MCF 10A (cell line): Measurements from ENCODE around the gene PINK1. TPM values are rescaled to one million over a fixed set of nuclear protein-coding genes. Genes with fewer than 3 reads are reported as not detected.

Experiments
- BruUV-seq: library from RNA; stranded (reverse); fragments of 400-500 nt; replicated peaks from 2 replicates; lab custom pipeline; 2021; lab: Mats Ljungman, UMichigan
- CTCF ChIA-PET: fragments of 300-600 bp; sonication (Branson Sonifier 250); formaldehyde crosslinking; extraction: SDS; loops from one replicate; lab custom pipeline; 2021; ENCODE audit warnings: antibody characterized with exemption, inconsistent platforms; lab: Yijun Ruan, JAX
- POLR2A ChIA-PET: fragments of 300-600, 350-650 bp; sonication (Branson Sonifier 250); formaldehyde crosslinking; extraction: SDS; loops from one replicate; lab custom pipeline; 2020; ENCODE audit warnings: antibody characterized with exemption, inconsistent platforms; lab: Yijun Ruan, JAX
- DNase-seq: peaks from one replicate; pipeline ENCODE4 v3.0.0-alpha.2; 2018; ENCODE audit not compliant: unreplicated experiment
- H3K27ac Mint-ChIP-seq: one replicate; pipeline ENCODE4 v1.8.0; 2022; ENCODE audit warnings: mild to moderate bottlenecking, low read depth, mixed read lengths; ENCODE audit not compliant: unreplicated experiment
- H3K27me3 Mint-ChIP-seq: one replicate; pipeline ENCODE4 v1.8.0; 2022; ENCODE audit warnings: mixed read lengths; ENCODE audit not compliant: insufficient read depth, unreplicated experiment
- H3K36me3 Mint-ChIP-seq: one replicate; pipeline ENCODE4 v1.8.0; 2022; ENCODE audit warnings: mild to moderate bottlenecking, moderate library complexity, mixed read lengths; ENCODE audit not compliant: insufficient read depth, unreplicated experiment
- H3K4me1 Mint-ChIP-seq: one replicate; pipeline ENCODE4 v1.8.0; 2022; ENCODE audit warnings: mixed read lengths; ENCODE audit not compliant: insufficient read depth, unreplicated experiment
- H3K4me3 Mint-ChIP-seq: one replicate; pipeline ENCODE4 v1.8.0; 2022; ENCODE audit warnings: mild to moderate bottlenecking, moderate library complexity, mixed read lengths; ENCODE audit not compliant: unreplicated experiment
- H3K9me3 Mint-ChIP-seq: one replicate; pipeline ENCODE4 v1.8.0; 2022; ENCODE audit warnings: mixed read lengths; ENCODE audit not compliant: unreplicated experiment
- intact Hi-C: fragments of 100-400 bp; cut with micrococcal nuclease; formaldehyde crosslinking; loops from 2 replicates; pipeline ENCODE4 v1.14.1; 2022
- total RNA-seq: library from RNA; stranded (reverse); gene quantifications from 2 replicates; pipeline ENCODE4 v1.2.3, GENCODE V29; 2022
- TF ChIP-seq, protein P1 (sequence below): fragments of 200-600 bp; IDR thresholded peaks from one replicate; pipeline ENCODE4 v1.8.0; 2022; ENCODE audit warnings: antibody characterized with exemption, mild to moderate bottlenecking; ENCODE audit not compliant: unreplicated experiment

Gene PINK1
- total RNA-seq, 1 experiment from 2014 or later = 20.9 TPM

DNA sequence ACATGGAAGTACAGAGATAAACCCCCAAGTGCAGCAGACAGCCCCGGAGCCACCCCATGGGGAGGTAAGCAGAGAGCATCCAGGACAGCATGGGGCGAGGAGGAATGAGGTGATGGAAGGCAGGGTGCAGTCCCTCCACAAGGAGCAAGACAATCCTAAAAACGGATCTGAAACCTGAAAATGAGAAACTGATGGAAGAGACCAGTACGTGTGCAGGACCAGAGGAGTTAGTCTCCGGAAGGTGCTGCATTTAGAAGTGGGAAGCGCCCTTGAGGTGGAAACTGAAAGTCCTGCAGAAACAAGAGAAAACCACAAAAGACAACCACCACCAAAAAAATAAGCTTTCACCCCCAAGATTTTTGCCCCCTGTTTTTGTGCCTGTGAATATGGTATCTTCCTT, 45.3 kb downstream of the PINK1 start:
- no peak for DNase-seq
- no peaks in the 10 kb centered on the region for H3K4me1 Mint-ChIP-seq
- no TSS peak for BruUV-seq
- H3K27ac Mint-ChIP-seq = no peak overlapping the region
- TF ChIP-seq, protein P1, sequence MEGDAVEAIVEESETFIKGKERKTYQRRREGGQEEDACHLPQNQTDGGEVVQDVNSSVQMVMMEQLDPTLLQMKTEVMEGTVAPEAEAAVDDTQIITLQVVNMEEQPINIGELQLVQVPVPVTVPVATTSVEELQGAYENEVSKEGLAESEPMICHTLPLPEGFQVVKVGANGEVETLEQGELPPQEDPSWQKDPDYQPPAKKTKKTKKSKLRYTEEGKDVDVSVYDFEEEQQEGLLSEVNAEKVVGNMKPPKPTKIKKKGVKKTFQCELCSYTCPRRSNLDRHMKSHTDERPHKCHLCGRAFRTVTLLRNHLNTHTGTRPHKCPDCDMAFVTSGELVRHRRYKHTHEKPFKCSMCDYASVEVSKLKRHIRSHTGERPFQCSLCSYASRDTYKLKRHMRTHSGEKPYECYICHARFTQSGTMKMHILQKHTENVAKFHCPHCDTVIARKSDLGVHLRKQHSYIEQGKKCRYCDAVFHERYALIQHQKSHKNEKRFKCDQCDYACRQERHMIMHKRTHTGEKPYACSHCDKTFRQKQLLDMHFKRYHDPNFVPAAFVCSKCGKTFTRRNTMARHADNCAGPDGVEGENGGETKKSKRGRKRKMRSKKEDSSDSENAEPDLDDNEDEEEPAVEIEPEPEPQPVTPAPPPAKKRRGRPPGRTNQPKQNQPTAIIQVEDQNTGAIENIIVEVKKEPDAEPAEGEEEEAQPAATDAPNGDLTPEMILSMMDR = no peak
- no peak overlapping the region for H3K4me3 Mint-ChIP-seq
- intact Hi-C loops = no loop called here
- no peaks in the 10 kb centered on the region for H3K9me3 Mint-ChIP-seq
- no peaks in the 10 kb centered on the region for H3K27me3 Mint-ChIP-seq
- ChIA-PET POLR2A (no interaction called here), CTCF (interaction anchor here (0.9 kb wide), 1 partner anchor 17 kb away, joined by 3 read pairs; no protein-coding TSS in a partner anchor)
- H3K36me3 Mint-ChIP-seq = no peaks in the 10 kb centered on the region

DNA sequence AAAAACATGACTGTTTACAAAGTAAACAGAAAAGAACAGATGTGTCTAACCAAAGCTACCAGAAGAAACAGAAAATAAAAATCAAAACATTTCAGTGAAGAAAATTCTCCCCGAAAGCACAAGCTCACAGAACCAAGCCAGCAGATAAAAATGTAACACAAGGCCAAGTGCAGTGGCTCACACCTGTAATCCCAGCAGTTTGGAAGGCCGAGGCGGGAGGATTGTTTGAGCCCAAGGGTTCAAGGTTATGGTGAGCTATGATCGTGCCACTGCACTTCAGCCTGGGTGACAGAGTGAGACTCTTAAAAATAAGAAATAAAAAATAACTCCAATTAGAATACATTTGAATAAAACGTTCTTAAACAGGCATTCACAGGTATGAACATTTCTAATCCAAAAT, 47.0 kb downstream of the PINK1 start:
- CTCF ChIA-PET = interaction anchor here (0.6 kb wide), 1 partner anchor 400 kb away, joined by 3 read pairs; no protein-coding TSS in a partner anchor
- intact Hi-C loops = no loop called here
- Mint-ChIP-seq H3K27ac (no peak overlapping the region), H3K4me1 (no peaks in the 10 kb centered on the region), H3K27me3 (no peaks in the 10 kb centered on the region), H3K9me3 (no peaks in the 10 kb centered on the region), H3K4me3 (no peak overlapping the region), H3K36me3 (no peaks in the 10 kb centered on the region)
- no peak for DNase-seq
- POLR2A ChIA-PET = interaction anchor here (0.8 to 1.1 kb wide), 2 partner anchors 53 to 106 kb away, joined by 3 to 5 read pairs; no protein-coding TSS in a partner anchor
- BruUV-seq = no TSS peak
- TF ChIP-seq, protein P1 = no peak

DNA sequence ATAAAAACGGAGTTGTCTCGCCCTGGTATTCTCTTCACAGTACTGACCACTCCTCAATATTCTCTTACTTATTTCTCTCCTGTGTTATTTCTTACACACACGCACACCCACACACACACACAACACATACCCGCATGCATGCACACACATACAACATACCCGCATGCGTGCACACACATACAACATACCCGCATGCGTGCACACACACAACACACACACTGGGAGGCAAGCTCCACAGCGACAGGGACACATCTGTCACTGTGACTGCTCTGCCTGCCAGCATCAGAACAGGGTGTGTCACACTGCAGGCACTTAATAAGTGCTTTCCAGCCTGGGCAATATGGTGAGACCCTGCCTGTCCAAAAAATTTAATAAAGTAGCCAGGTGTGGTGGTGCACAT, 48.7 kb downstream of the PINK1 start:
- POLR2A ChIA-PET = no interaction called here
- intact Hi-C loops = no loop called here
- H3K4me3 Mint-ChIP-seq = no peak overlapping the region
- no peaks in the 10 kb centered on the region for H3K4me1 Mint-ChIP-seq
- TF ChIP-seq, protein P1 = no peak
- no peaks in the 10 kb centered on the region for H3K9me3 Mint-ChIP-seq
- H3K27me3 Mint-ChIP-seq = no peaks in the 10 kb centered on the region
- BruUV-seq = no TSS peak
- no peak overlapping the region for H3K27ac Mint-ChIP-seq
- no peaks in the 10 kb centered on the region for H3K36me3 Mint-ChIP-seq
- no peak for DNase-seq
- CTCF ChIA-PET = interaction anchor here (1.7 kb wide), 1 partner anchor 15 kb away, joined by 5 read pairs; no protein-coding TSS in a partner anchor

DNA sequence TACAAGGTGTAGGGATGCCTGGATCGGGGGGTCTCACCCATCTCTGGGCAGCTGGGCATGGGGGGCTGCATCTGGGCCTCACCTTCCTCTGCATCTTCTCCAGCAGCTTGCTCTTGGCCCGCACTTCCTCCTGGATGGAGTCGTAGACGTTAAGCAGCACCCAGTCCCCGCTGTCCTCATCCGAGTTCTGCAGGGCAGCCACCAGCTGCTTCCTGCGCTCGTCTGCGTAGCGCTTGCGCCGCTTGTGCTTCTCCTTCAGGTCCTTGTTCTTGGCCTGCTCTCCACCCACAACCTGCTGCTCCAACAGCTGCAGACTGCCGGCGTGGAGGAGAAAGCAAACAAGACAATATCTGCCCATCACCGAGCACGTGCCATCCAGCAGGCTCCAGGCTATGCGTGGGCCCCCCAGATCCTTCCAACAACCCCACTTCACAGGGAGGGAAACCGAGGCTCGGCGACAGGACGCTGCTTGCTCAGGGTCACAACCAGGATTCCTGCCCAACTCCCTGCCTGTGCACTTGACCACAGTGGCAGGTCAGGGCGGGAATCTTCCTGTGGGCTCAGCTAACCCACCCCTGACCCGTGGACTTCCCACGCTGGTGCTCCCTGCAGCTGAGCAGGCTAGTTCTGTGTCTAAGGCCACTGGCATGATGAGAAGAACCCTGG, 49.4 kb downstream of the PINK1 start:
- ChIA-PET CTCF (interaction anchor here (1.7 kb wide), 1 partner anchor 14 kb away, joined by 5 read pairs; no protein-coding TSS in a partner anchor), POLR2A (no interaction called here)
- Mint-ChIP-seq H3K27me3 (no peaks in the 10 kb centered on the region), H3K27ac (no peak overlapping the region), H3K4me3 (no peak overlapping the region), H3K9me3 (no peaks in the 10 kb centered on the region), H3K4me1 (no peaks in the 10 kb centered on the region), H3K36me3 (no peaks in the 10 kb centered on the region)
- TF ChIP-seq, protein P1 = no peak
- BruUV-seq = no TSS peak
- intact Hi-C loops = no loop called here
- no peak for DNase-seq
